A204.1 (cell line): Measurements from ENCODE around the gene ANKRD66.
"Not testable (repeated sequence)": the region's sequence is repeated elsewhere in the genome, so short reads cannot be mapped to it uniquely, and the experiment has no call there.

Experiments
- FAIRE-seq: peaks from 2 replicates; lab custom pipeline; 2012; peaks lifted over from hg19 to GRCh38; lab: Jason Lieb, UNC

Gene ANKRD66

GRCh38 chr6:46746696-46747095, at the start of gene ANKRD66:
ANKRD66 (plus strand) TSS chr6:46746933; CDS start chr6:46751949, 5,016 bp downstream.
- no peak for FAIRE-seq

GRCh38 chr6:46699970-46700369, 46.8 kb upstream of the ANKRD66 start:
- FAIRE-seq: no peak

- no peak for FAIRE-seq
These were observed 42.2 kb upstream of the ANKRD66 start for GRCh38 chr6:46704562-46704961.

GRCh38 chr6:46706464-46706863, 40.3 kb upstream of the ANKRD66 start:
- no peak for FAIRE-seq

- FAIRE-seq: no peak
These were observed 35.2 kb upstream of the ANKRD66 start for GRCh38 chr6:46711491-46711890.

- no peak for FAIRE-seq
These were observed 31.6 kb upstream of the ANKRD66 start for GRCh38 chr6:46715141-46715540.

- no peak for FAIRE-seq
These were observed 27.6 kb upstream of the ANKRD66 start for GRCh38 chr6:46719099-46719498.

GRCh38 chr6:46720401-46720800, 26.3 kb upstream of the ANKRD66 start:
- no peak for FAIRE-seq

- FAIRE-seq: no peak
These were observed 16.9 kb upstream of the ANKRD66 start for GRCh38 chr6:46729787-46730326.

GRCh38 chr6:46730921-46731461, 15.7 kb upstream of the ANKRD66 start:
- no peak for FAIRE-seq

GRCh38 chr6:46733341-46733801, 13.4 kb upstream of the ANKRD66 start:
- no peak for FAIRE-seq

GRCh38 chr6:46734867-46735719, 11.6 kb upstream of the ANKRD66 start, which contains the start of gene PLA2G7:
PLA2G7 (minus strand) TSS chr6:46735375; CDS start chr6:46722891, 12,484 bp downstream.
- no peak for FAIRE-seq

GRCh38 chr6:46735720-46736031, 11.1 kb upstream of the ANKRD66 start:
- FAIRE-seq: no peak

- FAIRE-seq: no peak
These were observed 9.8 kb upstream of the ANKRD66 start for GRCh38 chr6:46736906-46737305.

GRCh38 chr6:46741482-46741881, 5.3 kb upstream of the ANKRD66 start:
- no peak for FAIRE-seq

- FAIRE-seq: no peak
These were observed 4.8 kb upstream of the ANKRD66 start for GRCh38 chr6:46741910-46742309.

GRCh38 chr6:46743425-46744158, 3.1 kb upstream of the ANKRD66 start:
- FAIRE-seq: no peak

- FAIRE-seq: not testable (repeated sequence)
These were observed 2.5 kb upstream of the ANKRD66 start for GRCh38 chr6:46744159-46744725.

- no peak for FAIRE-seq
These were observed 760 bp upstream of the ANKRD66 start for GRCh38 chr6:46745973-46746372.

GRCh38 chr6:46748940-46749503, 2.3 kb downstream of the ANKRD66 start:
- FAIRE-seq: no peak

GRCh38 chr6:46749731-46750130, 3.0 kb downstream of the ANKRD66 start:
- no peak for FAIRE-seq

GRCh38 chr6:46751658-46752057, 4.9 kb downstream of the ANKRD66 start:
- FAIRE-seq: no peak
